Tibial nerve (tissue), 4 donors: Measurements from ENCODE around the gene TNFRSF18.

ENCODE experiments used
- CTCF ChIP-seq, 5 experiments: fragments of 200-600 bp in 3 of 5; fragments of 450-650 bp in 2 of 5; sonication (generic) in 3 of 5; IDR thresholded peaks; one replicate each; pipeline ENCODE4 v1.5.1; 2016 to 2019; ENCODE audit warnings: antibody characterized with exemption in 5 of 5, mild to moderate bottlenecking in 3 of 5, moderate library complexity in 2 of 5
- EP300 ChIP-seq, 2 donors: sonication (generic); formaldehyde crosslinking; IDR thresholded peaks; one replicate each; pipeline ENCODE4 v1.6.1; 2017; ENCODE audit warnings: antibody characterized with exemption in 2 of 2, mild to moderate bottlenecking in 1 of 2

DNA sequence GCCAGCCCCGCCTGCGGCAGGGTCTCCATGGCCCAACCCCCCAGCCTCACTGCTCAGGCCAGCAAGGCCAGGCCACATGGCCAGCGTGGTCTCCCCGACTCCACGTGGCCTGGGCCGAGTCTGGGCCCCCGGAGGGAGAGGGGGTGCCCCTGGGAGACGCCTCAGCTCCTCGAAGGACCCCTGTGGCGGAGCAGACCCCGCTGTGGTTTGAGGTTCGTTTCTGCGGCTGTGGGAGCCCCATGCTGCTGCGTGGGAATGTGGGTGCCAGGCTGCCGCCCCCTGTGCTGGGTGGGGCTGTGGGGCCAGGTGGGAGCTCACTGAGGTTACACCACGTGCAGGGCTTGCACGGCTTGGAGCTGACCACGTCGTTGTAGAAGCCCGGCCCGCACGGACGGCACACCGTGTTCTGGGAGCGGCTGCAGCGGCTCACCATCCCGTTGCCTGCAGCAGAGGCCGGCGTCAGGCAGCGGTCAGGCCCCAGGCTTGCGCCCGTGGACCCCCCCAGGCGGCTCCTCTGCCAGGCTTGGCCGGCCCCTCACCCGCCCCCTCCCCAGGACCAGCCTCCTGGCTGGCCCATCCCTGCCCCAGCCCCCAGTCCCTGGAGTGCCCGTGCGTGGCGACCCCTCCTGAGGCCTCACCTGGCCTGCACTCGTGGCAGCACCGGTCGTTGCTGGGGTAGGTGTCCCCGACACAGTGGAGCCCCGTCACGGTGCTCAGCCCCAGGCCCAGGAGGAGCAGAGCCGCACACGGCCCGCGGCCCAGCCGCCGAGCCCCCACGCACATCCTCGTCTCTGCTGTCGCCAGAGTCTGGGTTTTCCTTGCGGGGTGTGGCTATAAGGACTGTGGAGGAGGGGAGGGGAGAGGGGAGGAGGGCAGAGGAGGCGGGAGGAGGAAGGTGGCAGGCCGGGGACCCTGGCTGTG, 7.2 kb upstream of the TNFRSF18 start, which contains the start of gene TNFRSF4:
- no peak for TF ChIP-seq CTCF (IDR thresholded peaks at IDR 0.05)
- TF ChIP-seq EP300 (IDR thresholded peaks at IDR 0.05), result no peak
